ENCODE measurements around the gene TRAPPC1. TPM values are rescaled to one million over a fixed set of nuclear protein-coding genes. Genes with fewer than 3 reads are reported as not detected.

TRAPPC1 gene
- total RNA-seq, 1 experiment from 2014 or later = 99.7 TPM

GRCh38 chr17:7974638-7975131, 42.9 kb upstream of the TRAPPC1 start:
- DNase-seq (ENCODE audit: low spot score) = no peak
- no peaks in the 10 kb centered on the region for H3K4me1 Mint-ChIP-seq
- CTCF ChIA-PET = interaction anchor here (1.4 to 1.5 kb wide), 2 partner anchors 14 to 62 kb away, joined by 4 to 5 read pairs; no protein-coding TSS in a partner anchor
- peaks cover 30% of the 10 kb centered on the region for H3K27me3 Mint-ChIP-seq (ENCODE audit: low read depth)
- no peak for TF ChIP-seq ZNF121 (CRISPR knock-in tag; IDR thresholded peaks at IDR 0.05)
- no peak for TF ChIP-seq ZNF317 (CRISPR knock-in tag; IDR thresholded peaks at IDR 0.05; ENCODE audit: borderline replicate concordance, low read depth)
- TF ChIP-seq, protein P1, sequence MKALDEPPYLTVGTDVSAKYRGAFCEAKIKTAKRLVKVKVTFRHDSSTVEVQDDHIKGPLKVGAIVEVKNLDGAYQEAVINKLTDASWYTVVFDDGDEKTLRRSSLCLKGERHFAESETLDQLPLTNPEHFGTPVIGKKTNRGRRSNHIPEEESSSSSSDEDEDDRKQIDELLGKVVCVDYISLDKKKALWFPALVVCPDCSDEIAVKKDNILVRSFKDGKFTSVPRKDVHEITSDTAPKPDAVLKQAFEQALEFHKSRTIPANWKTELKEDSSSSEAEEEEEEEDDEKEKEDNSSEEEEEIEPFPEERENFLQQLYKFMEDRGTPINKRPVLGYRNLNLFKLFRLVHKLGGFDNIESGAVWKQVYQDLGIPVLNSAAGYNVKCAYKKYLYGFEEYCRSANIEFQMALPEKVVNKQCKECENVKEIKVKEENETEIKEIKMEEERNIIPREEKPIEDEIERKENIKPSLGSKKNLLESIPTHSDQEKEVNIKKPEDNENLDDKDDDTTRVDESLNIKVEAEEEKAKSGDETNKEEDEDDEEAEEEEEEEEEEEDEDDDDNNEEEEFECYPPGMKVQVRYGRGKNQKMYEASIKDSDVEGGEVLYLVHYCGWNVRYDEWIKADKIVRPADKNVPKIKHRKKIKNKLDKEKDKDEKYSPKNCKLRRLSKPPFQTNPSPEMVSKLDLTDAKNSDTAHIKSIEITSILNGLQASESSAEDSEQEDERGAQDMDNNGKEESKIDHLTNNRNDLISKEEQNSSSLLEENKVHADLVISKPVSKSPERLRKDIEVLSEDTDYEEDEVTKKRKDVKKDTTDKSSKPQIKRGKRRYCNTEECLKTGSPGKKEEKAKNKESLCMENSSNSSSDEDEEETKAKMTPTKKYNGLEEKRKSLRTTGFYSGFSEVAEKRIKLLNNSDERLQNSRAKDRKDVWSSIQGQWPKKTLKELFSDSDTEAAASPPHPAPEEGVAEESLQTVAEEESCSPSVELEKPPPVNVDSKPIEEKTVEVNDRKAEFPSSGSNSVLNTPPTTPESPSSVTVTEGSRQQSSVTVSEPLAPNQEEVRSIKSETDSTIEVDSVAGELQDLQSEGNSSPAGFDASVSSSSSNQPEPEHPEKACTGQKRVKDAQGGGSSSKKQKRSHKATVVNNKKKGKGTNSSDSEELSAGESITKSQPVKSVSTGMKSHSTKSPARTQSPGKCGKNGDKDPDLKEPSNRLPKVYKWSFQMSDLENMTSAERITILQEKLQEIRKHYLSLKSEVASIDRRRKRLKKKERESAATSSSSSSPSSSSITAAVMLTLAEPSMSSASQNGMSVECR (CRISPR knock-in tag; IDR thresholded peaks at IDR 0.05; ENCODE audit: borderline replicate concordance) = no peak
- TF ChIP-seq JAZF1 (CRISPR knock-in tag; IDR thresholded peaks at IDR 0.05) = no peak
- TF ChIP-seq EMX1 (CRISPR knock-in tag; IDR thresholded peaks at IDR 0.05) = no peak
- no peak for TF ChIP-seq ZMAT4 (CRISPR knock-in tag; IDR thresholded peaks at IDR 0.05)
- TF ChIP-seq GTF2I (CRISPR knock-in tag; conservative IDR thresholded peaks at IDR 0.05) = no peak
- TF ChIP-seq SOX15 (CRISPR knock-in tag; IDR thresholded peaks at IDR 0.05) = no peak
- no peak for TF ChIP-seq NR1H2 (CRISPR knock-in tag; IDR thresholded peaks at IDR 0.05)
- no peak for TF ChIP-seq ZNF671 (CRISPR knock-in tag; IDR thresholded peaks at IDR 0.05)
- TF ChIP-seq, protein P2, sequence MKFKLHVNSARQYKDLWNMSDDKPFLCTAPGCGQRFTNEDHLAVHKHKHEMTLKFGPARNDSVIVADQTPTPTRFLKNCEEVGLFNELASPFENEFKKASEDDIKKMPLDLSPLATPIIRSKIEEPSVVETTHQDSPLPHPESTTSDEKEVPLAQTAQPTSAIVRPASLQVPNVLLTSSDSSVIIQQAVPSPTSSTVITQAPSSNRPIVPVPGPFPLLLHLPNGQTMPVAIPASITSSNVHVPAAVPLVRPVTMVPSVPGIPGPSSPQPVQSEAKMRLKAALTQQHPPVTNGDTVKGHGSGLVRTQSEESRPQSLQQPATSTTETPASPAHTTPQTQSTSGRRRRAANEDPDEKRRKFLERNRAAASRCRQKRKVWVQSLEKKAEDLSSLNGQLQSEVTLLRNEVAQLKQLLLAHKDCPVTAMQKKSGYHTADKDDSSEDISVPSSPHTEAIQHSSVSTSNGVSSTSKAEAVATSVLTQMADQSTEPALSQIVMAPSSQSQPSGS (CRISPR knock-in tag; IDR thresholded peaks at IDR 0.05; ENCODE audit: borderline replicate concordance, low read depth) = no peak
- TF ChIP-seq, protein P3, sequence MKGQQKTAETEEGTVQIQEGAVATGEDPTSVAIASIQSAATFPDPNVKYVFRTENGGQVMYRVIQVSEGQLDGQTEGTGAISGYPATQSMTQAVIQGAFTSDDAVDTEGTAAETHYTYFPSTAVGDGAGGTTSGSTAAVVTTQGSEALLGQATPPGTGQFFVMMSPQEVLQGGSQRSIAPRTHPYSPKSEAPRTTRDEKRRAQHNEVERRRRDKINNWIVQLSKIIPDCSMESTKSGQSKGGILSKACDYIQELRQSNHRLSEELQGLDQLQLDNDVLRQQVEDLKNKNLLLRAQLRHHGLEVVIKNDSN (CRISPR knock-in tag; IDR thresholded peaks at IDR 0.05) = no peak
- TF ChIP-seq, protein P4, sequence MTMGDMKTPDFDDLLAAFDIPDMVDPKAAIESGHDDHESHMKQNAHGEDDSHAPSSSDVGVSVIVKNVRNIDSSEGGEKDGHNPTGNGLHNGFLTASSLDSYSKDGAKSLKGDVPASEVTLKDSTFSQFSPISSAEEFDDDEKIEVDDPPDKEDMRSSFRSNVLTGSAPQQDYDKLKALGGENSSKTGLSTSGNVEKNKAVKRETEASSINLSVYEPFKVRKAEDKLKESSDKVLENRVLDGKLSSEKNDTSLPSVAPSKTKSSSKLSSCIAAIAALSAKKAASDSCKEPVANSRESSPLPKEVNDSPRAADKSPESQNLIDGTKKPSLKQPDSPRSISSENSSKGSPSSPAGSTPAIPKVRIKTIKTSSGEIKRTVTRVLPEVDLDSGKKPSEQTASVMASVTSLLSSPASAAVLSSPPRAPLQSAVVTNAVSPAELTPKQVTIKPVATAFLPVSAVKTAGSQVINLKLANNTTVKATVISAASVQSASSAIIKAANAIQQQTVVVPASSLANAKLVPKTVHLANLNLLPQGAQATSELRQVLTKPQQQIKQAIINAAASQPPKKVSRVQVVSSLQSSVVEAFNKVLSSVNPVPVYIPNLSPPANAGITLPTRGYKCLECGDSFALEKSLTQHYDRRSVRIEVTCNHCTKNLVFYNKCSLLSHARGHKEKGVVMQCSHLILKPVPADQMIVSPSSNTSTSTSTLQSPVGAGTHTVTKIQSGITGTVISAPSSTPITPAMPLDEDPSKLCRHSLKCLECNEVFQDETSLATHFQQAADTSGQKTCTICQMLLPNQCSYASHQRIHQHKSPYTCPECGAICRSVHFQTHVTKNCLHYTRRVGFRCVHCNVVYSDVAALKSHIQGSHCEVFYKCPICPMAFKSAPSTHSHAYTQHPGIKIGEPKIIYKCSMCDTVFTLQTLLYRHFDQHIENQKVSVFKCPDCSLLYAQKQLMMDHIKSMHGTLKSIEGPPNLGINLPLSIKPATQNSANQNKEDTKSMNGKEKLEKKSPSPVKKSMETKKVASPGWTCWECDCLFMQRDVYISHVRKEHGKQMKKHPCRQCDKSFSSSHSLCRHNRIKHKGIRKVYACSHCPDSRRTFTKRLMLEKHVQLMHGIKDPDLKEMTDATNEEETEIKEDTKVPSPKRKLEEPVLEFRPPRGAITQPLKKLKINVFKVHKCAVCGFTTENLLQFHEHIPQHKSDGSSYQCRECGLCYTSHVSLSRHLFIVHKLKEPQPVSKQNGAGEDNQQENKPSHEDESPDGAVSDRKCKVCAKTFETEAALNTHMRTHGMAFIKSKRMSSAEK (CRISPR knock-in tag; IDR thresholded peaks at IDR 0.05; ENCODE audit: borderline replicate concordance) = no peak
- TF ChIP-seq ZNF423 (CRISPR knock-in tag; IDR thresholded peaks at IDR 0.05) = no peak
- TF ChIP-seq JUN (CRISPR knock-in tag; IDR thresholded peaks at IDR 0.05) = no peak
- no peak for TF ChIP-seq TEAD4 (CRISPR knock-in tag; IDR thresholded peaks at IDR 0.05)
- TF ChIP-seq MXD4 (CRISPR knock-in tag; IDR thresholded peaks at IDR 0.05; ENCODE audit: borderline replicate concordance) = no peak
- H3K9me3 Mint-ChIP-seq = peaks cover 18% of the 10 kb centered on the region
- no peak for ATAC-seq
- H3K27ac Mint-ChIP-seq = no peak overlapping the region
- H3K36me3 Mint-ChIP-seq = peaks cover 13% of the 10 kb centered on the region
- POLR2A ChIA-PET = no interaction called here
- H3K4me3 Mint-ChIP-seq = no peak overlapping the region
